BLaER1 treated with 17β-estradiol and CSF1 and Interleukin-3, amounts not matched to agents 10 nM and 100 nM (cell line): ENCODE data around the gene ABCA7.
"Not testable (repeated sequence)": the region's sequence is repeated elsewhere in the genome, so short reads cannot be mapped to it uniquely, and the experiment has no call there.

Source experiments
- H3K27ac ChIP-seq, 11 experiments: shearing (Covaris generic); formaldehyde crosslinking; 2 replicates each; pipeline ENCODE4 v1.8.1; 2022
- H3K27me3 ChIP-seq, 11 experiments: shearing (Covaris generic); formaldehyde crosslinking; 2 replicates each; pipeline ENCODE4 v1.8.1; 2022
- H3K36me3 ChIP-seq, 11 experiments: shearing (Covaris generic); formaldehyde crosslinking; 2 replicates each; pipeline ENCODE4 v1.8.1; 2022
- H3K4me1 ChIP-seq, 10 experiments: shearing (Covaris generic); formaldehyde crosslinking; 2 replicates each; pipeline ENCODE4 v1.8.1; 2022
- H3K4me2 ChIP-seq, 11 experiments: shearing (Covaris generic); formaldehyde crosslinking; 2 replicates each; pipeline ENCODE4 v1.8.1; 2022
- H3K4me3 ChIP-seq, 10 experiments: shearing (Covaris generic); formaldehyde crosslinking; 2 replicates each; pipeline ENCODE4 v1.8.1; 2022
- H3K9ac ChIP-seq, 11 experiments: shearing (Covaris generic); formaldehyde crosslinking; 2 replicates each; pipeline ENCODE4 v1.8.1; 2022
- H3K9me3 ChIP-seq, 11 experiments: shearing (Covaris generic); formaldehyde crosslinking; replicated peaks in 1 of 11; 2 replicates each; pipeline ENCODE4 v1.8.1; 2022
- H4K20me1 ChIP-seq, 11 experiments: shearing (Covaris generic); formaldehyde crosslinking; 2 replicates each; pipeline ENCODE4 v1.8.1; 2022
- Cebpa-rat ChIP-seq, 11 experiments: shearing (Covaris generic); IDR thresholded peaks; 2 replicates each; pipeline ENCODE4 v1.8.1; 2022

The ABCA7 gene

DNA sequence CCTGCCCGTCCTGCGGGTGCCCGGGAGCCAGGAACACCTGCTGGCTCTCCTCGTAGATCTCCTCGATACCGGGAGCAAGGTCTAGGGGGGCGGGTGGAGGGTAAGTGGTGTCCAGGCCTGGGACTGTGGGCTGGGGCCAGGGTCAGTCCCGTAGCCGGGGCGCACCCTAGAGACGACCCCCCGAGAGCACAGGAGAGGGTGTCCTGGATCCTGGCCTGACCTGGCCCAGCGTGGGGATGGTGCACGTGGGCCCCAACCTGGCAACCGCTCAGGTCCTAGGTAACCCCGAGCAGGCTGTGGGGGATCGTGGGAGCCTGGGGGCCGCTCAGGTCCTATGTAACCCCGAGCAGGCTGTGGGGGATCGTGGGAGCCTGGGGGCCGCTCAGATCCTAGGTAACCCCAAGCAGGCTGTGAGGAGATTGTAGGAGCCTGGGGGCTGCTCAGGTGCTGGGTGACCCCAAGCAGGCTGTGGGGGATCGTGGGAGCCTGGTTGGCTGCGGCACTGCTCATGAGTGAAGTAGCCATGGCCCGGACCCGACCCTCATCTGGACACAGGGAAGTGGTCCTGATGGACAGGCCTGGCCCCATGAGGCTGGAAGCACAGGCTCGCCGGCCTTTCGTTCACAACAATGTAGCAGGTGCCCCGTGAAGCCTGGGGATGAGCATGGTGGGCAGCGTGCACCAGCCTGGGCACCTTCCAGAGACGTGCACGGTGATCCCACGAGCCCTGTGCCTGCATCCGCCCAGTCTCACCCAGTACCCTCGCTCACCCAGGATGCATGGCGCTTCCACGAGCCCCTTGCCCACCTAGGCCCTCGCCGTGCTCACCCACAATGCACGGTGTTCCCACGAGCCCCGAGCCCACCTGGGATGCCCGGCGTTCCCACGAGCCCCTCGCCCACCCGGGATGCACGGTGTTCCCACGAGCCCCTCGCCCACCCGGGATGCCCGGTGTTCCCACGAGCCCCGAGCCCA is 70.1 kb downstream of the ABCA7 start:
- no peak overlapping the region for H3K9ac ChIP-seq
- H3K27me3 ChIP-seq, result no peaks in the 10 kb centered on the region
- TF ChIP-seq Cebpa-rat (IDR thresholded peaks at IDR 0.05), result no peak
- H3K4me3 ChIP-seq, result no peak overlapping the region
- no peak overlapping the region for H3K4me2 ChIP-seq
- H3K27ac ChIP-seq, result no peak overlapping the region
- H4K20me1 ChIP-seq, result peaks cover 60 to 100% (median 79%) of the 10 kb centered on the region in 11 experiments
- peaks cover 51 to 83% (median 70%) of the 10 kb centered on the region in 11 experiments for H3K36me3 ChIP-seq
- no peaks in the 10 kb centered on the region for H3K9me3 ChIP-seq
- peaks cover 34 to 57% (median 46%) of the 10 kb centered on the region in 10 experiments for H3K4me1 ChIP-seq

DNA sequence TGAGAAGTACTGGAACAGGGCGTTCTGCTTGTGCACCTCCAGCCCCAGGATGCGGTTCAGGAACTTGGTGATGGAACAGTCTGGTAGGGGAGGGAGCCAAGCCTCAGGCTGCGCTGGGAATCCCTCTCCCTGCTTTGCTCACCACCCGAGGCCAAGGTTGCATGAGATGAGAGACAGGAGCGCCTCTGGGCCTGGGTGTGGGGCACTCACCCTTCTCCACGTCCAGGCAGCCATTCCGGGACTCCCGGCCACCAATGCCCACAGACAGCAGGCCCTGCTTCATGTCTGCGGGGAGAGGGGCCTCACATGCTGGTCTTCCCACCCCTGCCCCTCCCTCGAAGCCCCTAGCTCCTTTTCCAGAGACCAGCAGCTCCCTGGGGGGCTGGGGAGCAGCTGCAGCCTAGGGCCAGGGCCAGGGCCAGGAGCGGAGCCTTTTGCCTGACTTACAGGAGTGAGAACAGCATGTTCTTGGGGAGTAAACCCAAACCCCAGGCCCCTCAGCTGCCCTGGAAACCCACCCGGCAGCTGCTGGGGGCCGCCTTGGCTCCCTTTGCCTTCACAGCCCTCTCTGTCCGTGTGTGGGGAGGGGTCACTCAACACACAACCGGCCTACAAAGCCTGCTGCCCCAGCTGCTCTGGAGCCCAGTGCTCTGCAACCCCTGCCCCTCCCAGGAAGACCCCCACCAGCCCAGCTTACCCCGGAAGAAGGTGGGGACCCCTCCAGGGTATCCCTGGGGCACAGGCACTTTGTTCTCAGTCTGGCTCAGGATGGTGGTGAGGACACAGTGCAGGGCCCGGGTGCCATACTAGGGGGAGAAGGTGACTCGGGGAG is 71.1 kb downstream of the ABCA7 start:
- no peaks in the 10 kb centered on the region for H3K9me3 ChIP-seq
- H3K4me2 ChIP-seq, result no peak overlapping the region
- peaks cover 50 to 100% (median 68%) of the 10 kb centered on the region in 11 experiments for H4K20me1 ChIP-seq
- no peak overlapping the region for H3K4me3 ChIP-seq
- H3K27me3 ChIP-seq, result no peaks in the 10 kb centered on the region
- TF ChIP-seq Cebpa-rat (IDR thresholded peaks at IDR 0.05), result no peak
- peaks cover 31 to 52% (median 45%) of the 10 kb centered on the region in 10 experiments for H3K4me1 ChIP-seq
- H3K9ac ChIP-seq, result peak overlapping the region in 4 of 11 experiments; percentile 1 to 27 (median 26); a peak in 2 of 22 replicates
- H3K36me3 ChIP-seq, result peaks cover 45 to 91% (median 73%) of the 10 kb centered on the region in 11 experiments
- H3K27ac ChIP-seq, result peak overlapping the region in 3 of 11 experiments; percentile 5 to 35 (median 21); a peak in 3 of 22 replicates

DNA sequence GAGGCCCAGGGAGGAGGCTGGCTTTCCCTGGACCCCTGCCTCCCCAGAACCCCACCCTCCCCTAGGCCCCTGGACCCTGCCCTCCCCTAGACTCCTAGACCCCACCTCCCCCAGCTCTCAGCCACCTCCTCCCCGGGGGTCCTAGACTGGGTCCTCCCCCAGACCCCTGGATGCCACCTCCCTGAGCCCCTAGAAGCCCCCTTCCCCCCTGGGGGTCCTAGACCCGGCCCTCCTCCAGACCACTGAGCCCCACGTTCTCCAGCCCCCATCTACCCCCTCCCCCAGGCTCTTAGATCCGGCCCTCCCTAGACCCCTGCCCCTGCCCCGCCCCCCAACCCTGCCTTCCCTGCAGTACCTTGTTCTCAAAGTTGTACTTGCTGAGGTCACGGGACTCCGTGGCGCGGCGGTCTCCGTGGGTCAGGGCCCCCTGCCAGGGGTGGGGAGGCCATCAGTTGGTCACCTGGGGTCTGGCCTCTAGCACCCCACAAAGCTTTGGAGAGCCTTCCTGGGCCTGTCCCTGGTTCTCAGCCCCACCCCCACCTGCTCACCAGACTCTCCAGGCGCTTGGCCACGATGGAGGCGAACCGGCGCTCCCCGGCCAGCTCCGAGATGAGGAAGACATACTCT is 71.8 kb downstream of the ABCA7 start:
- Histone ChIP-seq H3K9me3 (no peaks in the 10 kb centered on the region), H3K4me3 (no peak overlapping the region), H3K4me2 (no peak overlapping the region), H3K27me3 (no peaks in the 10 kb centered on the region), H3K36me3 (peaks cover 45 to 91% (median 73%) of the 10 kb centered on the region in 11 experiments), H3K9ac (no peak overlapping the region), H4K20me1 (peaks cover 43 to 100% (median 61%) of the 10 kb centered on the region in 11 experiments), H3K4me1 (peaks cover 24 to 46% (median 38%) of the 10 kb centered on the region in 10 experiments), H3K27ac (no peak overlapping the region)
- TF ChIP-seq Cebpa-rat (IDR thresholded peaks at IDR 0.05), result no peak

DNA sequence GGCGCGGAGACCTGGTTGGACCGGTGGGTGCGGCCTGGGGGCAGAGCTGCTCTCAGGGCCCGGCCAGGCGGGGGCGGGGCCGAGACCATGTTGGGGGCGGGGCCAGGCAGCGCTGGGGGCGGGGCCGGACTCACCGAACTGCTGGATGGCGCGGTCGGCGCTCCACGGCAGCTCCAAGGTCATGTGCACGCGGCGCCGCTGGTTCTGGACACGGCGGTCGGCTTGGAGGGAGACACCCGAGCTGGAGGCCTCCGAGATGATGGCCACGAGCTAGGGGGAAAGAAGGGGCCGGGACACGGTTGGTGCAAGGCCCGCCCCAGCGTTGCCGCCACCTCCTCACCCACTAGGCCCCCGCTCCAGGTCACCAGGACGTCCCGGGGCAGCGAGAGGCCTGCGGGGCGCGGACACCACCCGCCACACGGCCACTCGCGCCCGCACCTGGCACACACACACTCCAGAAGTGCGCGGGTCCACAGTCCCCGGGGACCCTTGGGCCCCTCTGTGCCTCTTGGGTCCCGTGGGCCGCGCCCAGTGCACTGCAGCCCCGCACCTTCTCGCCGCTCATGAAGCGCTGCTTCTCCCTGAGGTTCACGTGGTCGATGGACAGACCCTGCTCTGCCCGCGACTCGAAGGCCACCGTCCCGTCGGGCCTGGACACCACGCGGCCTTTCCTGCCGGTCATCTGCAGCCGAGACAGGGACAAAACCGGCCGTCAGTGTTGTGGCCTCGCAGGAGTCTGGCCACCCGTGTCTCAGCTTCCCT is 72.5 kb downstream of the ABCA7 start:
- no peak for TF ChIP-seq Cebpa-rat (IDR thresholded peaks at IDR 0.05)
- Histone ChIP-seq H3K27ac (peak overlapping the region in 4 of 11 experiments; percentile 11 to 40 (median 27); a peak in 3 of 22 replicates), H3K4me3 (no peak overlapping the region), H3K9me3 (no peaks in the 10 kb centered on the region), H3K4me1 (peaks cover 17 to 39% (median 31%) of the 10 kb centered on the region in 10 experiments), H3K27me3 (no peaks in the 10 kb centered on the region), H3K4me2 (peak overlapping the region in 5 of 11 experiments; percentile 6 to 69 (median 32); a peak in 6 of 22 replicates), H3K9ac (0 out of 22 replicates have a peak overlapping the region, but pooled peaks of 1 of the 11 experiments have one; percentile 33), H3K36me3 (peaks cover 45 to 91% (median 73%) of the 10 kb centered on the region in 11 experiments), H4K20me1 (peaks cover 36 to 100% (median 54%) of the 10 kb centered on the region in 11 experiments)

DNA sequence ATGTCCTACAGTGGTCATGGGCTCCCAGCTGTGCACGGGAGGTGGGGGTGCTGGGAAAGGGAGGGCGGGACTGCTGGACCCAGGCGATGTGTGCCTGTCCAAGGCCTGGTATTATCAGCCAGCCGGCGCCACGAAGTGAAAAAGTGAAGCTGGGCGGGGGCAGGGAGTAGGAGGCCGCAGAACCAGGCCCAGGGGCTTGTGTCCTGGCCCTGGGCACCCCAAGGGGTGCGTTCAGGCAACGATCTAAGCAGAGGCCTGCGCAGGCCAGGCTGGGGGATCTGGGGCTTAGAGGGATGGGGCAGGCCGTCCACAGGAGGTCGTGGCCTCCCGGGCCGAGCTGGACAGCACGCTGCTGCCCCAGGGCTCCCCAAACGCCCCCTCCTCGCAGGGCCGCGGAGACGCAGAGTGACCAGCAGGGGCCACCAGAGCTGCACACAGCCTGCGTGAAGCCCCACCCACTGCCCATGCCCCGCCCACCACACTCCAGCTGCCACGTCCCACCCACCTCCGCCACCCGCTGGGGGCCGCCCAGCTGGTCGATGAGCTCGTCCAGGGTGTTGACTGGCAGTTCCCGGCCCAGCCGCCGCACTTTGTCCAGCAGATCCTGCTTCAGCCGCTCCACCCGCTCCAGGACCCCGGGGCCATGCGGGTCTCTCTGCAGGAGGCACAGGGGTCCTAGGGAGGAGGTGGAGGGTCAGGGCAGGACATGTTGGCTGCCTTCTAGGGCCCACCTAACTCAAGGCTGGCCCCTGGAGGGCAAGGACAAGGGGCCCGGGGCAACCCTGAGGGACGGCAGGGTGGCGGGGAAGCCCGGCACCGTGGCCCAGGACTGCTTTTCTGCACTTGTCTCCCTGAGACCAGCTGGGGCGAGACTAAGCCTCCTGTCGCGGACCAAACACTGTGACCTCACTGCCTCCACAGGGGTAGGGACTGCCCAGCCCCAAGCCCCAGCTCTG is 73.4 kb downstream of the ABCA7 start:
- H4K20me1 ChIP-seq, result peaks cover 30 to 100% (median 47%) of the 10 kb centered on the region in 11 experiments; a peak in 21 of 22 replicates
- H3K27ac ChIP-seq, result peak overlapping the region in 7 of 11 experiments; percentile 12 to 47 (median 40); a peak in 8 of 22 replicates
- H3K4me3 ChIP-seq, result 0 out of 20 replicates have a peak overlapping the region, but pooled peaks of 1 of the 10 experiments have one; percentile 9

DNA sequence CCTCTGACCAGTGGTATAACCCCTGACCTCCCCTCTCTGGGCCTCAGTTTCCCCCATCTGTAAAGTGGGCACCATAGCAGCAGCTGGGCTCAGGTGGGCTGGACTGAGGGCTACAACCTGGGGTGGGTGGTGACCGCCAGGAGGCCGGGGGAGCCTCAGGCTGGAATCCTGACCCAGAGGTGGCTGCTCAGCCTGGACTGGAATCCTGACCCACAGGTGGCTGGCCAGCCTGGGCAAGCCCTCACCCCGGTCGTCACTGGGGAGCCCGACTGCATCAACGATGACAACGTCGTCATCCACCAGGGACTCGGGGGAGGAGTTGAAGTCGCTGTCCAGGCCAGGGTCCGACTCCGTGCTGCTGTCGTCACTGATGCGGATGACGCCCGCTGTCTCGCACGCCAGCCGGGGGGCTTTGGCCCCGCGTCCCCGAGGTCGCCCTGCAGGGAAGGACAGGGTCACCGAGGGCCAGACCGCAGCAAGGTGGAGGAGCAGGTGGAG is 74.1 kb downstream of the ABCA7 start:
- no peak for TF ChIP-seq Cebpa-rat (IDR thresholded peaks at IDR 0.05)
- Histone ChIP-seq H3K4me3 (no peak overlapping the region), H4K20me1 (peaks cover 27 to 100% (median 41%) of the 10 kb centered on the region in 11 experiments; a peak in 21 of 22 replicates), H3K36me3 (peaks cover 48 to 93% (median 78%) of the 10 kb centered on the region in 11 experiments), H3K27ac (peak overlapping the region in 5 of 11 experiments; percentile 12 to 47 (median 36); a peak in 4 of 22 replicates), H3K27me3 (no peaks in the 10 kb centered on the region), H3K9me3 (no peaks in the 10 kb centered on the region), H3K4me2 (peak overlapping the region; percentile 50 to 88 (median 70); a peak in 21 of 22 replicates), H3K9ac (peak overlapping the region in 9 of 11 experiments; percentile 1 to 70 (median 33); a peak in 7 of 22 replicates), H3K4me1 (peaks cover 7 to 28% (median 20%) of the 10 kb centered on the region in 10 experiments)

More for the DNA sequence above, 73.4 kb downstream of the ABCA7 start:
- peak overlapping the region; percentile 1 to 70 (median 33); a peak in 10 of 22 replicates for H3K9ac ChIP-seq
- peaks cover 47 to 93% (median 76%) of the 10 kb centered on the region in 11 experiments for H3K36me3 ChIP-seq
- H3K27me3 ChIP-seq, result no peaks in the 10 kb centered on the region
- no peak for TF ChIP-seq Cebpa-rat (IDR thresholded peaks at IDR 0.05)
- H3K9me3 ChIP-seq, result no peaks in the 10 kb centered on the region
- H3K4me2 ChIP-seq, result peak overlapping the region; percentile 50 to 88 (median 70)
- H3K4me1 ChIP-seq, result peaks cover 11 to 33% (median 25%) of the 10 kb centered on the region in 10 experiments

DNA sequence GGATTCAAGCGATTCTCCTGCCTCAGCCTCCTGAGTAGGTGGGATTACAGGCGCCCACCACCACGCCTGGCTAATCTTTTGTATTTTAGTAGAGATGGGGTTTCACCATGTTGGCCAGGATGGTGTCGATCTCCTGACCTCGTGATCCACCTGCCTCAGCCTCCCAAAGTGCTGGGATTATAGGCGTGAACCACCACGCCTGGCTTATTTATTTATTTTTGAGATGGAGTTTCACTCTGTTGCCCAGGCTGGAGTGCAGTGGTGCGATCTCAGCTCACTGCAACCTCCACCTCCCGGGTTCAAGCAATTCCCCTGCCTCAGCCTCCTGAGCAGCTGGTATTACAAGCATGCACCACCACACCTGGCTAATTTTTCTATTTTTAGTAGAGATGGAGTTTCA is 74.8 kb downstream of the ABCA7 start:
- H3K9me3 ChIP-seq, H3K4me2 ChIP-seq, H3K27ac ChIP-seq, H3K9ac ChIP-seq, H3K4me3 ChIP-seq, H3K27me3 ChIP-seq: not testable (repeated sequence)
- H3K36me3 ChIP-seq, result peaks cover 52 to 95% (median 80%) of the 10 kb centered on the region in 11 experiments
- peaks cover 24 to 100% (median 34%) of the 10 kb centered on the region in 11 experiments; a peak in 21 of 22 replicates for H4K20me1 ChIP-seq
- peaks cover 7 to 26% (median 18%) of the 10 kb centered on the region in 10 experiments for H3K4me1 ChIP-seq
